ENCODE data around the gene SLC18A2. TPM values are rescaled to one million over a fixed set of nuclear protein-coding genes. Genes with fewer than 3 reads are reported as not detected.

SLC18A2 gene
- total RNA-seq, 2 donors from 2014 or later: 1.3 to 1.9 TPM

- H3K9me3 ChIP-seq: no peaks in the 10 kb centered on the region
- TF ChIP-seq POLR2AphosphoS5 (IDR thresholded peaks at IDR 0.05): peak; percentile 36
- TF ChIP-seq POLR2A (IDR thresholded peaks at IDR 0.05): no peak
- H3K4me1 ChIP-seq (replicated peaks): no peaks in the 10 kb centered on the region
- 58% methylated on average over 7 of the region's 7 CpGs for whole genome bisulfite sequencing
- no peak overlapping the region for H3K4me3 ChIP-seq
- H3K27me3 ChIP-seq (replicated peaks; ENCODE audit: insufficient read depth): no peaks in the 10 kb centered on the region
- H3K27ac ChIP-seq: no peak overlapping the region
- intact Hi-C loops (cut with DNase I): no loop called here
- H3K36me3 ChIP-seq: no peaks in the 10 kb centered on the region
- peak; percentile 15 for DNase-seq (ENCODE audit: low spot score)
These were observed 23.9 kb downstream of the SLC18A2 start for GRCh38 chr10:117264782-117265181.

GRCh38 chr10:117266400-117266799 is 25.5 kb downstream of the SLC18A2 start:
- no peak overlapping the region for H3K27ac ChIP-seq

DNA sequence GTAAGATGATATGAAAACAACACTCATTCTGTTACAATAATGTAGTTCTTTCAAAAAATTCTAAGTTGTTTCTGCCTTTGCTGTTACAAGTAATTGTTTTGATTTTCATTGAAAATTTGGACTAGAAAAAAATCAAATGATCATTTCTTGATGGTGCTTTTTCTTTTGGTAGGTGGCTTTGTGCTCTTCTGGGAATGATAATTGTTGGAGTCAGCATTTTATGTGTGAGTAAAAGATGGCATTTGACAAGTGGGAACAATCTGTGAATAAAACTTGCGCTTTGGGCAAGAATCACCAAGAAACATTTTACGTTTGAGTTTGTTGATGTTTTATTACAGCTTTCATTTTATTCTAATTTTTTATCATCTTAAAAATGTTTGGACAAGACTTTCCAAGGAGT is 25.9 kb downstream of the SLC18A2 start:
- Histone ChIP-seq H3K9me3 (no peaks in the 10 kb centered on the region), H3K27me3 (replicated peaks; ENCODE audit: insufficient read depth) (no peaks in the 10 kb centered on the region), H3K4me3 (no peak overlapping the region), H3K27ac (no peak overlapping the region), H3K4me1 (replicated peaks) (no peaks in the 10 kb centered on the region), H3K36me3 (no peaks in the 10 kb centered on the region)
- DNase-seq (ENCODE audit: low spot score): no peak
- TF ChIP-seq POLR2A (IDR thresholded peaks at IDR 0.05): no peak
- TF ChIP-seq, protein P1, sequence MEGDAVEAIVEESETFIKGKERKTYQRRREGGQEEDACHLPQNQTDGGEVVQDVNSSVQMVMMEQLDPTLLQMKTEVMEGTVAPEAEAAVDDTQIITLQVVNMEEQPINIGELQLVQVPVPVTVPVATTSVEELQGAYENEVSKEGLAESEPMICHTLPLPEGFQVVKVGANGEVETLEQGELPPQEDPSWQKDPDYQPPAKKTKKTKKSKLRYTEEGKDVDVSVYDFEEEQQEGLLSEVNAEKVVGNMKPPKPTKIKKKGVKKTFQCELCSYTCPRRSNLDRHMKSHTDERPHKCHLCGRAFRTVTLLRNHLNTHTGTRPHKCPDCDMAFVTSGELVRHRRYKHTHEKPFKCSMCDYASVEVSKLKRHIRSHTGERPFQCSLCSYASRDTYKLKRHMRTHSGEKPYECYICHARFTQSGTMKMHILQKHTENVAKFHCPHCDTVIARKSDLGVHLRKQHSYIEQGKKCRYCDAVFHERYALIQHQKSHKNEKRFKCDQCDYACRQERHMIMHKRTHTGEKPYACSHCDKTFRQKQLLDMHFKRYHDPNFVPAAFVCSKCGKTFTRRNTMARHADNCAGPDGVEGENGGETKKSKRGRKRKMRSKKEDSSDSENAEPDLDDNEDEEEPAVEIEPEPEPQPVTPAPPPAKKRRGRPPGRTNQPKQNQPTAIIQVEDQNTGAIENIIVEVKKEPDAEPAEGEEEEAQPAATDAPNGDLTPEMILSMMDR (IDR thresholded peaks at IDR 0.05): no peak
- no peak for TF ChIP-seq POLR2AphosphoS5 (IDR thresholded peaks at IDR 0.05)
- WGBS: 78% methylated on average over 2 of the region's 2 CpGs
- intact Hi-C loops (cut with DNase I): no loop called here

More at GRCh38 chr10:117266400-117266799, 25.5 kb downstream of the SLC18A2 start:
- WGBS: 87% methylated on average over 9 of the region's 9 CpGs
- no peaks in the 10 kb centered on the region for H3K27me3 ChIP-seq (replicated peaks; ENCODE audit: insufficient read depth)
- H3K36me3 ChIP-seq: no peaks in the 10 kb centered on the region
- no peak overlapping the region for H3K4me3 ChIP-seq
- no peaks in the 10 kb centered on the region for H3K9me3 ChIP-seq
- TF ChIP-seq, protein P1 (IDR thresholded peaks at IDR 0.05): no peak
- TF ChIP-seq POLR2A (IDR thresholded peaks at IDR 0.05): no peak
- no peak for DNase-seq (ENCODE audit: low spot score)
- H3K4me1 ChIP-seq (replicated peaks): no peaks in the 10 kb centered on the region
- intact Hi-C loops (cut with DNase I): no loop called here

DNA sequence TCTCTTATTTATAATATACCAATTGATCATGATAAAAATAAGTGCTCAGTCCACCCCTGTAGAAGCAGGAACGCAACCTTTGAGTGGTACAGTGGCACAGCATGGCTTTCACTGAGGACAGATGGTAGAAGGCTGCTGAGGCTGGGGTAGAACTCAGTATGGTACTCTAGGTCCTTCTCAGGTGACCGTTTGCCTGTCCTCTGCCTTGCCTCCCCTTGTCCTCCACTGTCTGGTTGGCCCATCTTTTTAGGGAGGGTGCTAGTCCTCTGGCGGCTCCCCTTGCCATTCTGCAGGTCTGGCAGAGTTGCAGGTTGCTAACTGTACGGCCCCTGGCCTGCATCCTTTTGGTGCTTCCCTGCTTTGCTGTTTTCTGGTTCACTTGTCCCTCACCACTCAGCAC is 27.3 kb downstream of the SLC18A2 start:
- Histone ChIP-seq H3K36me3 (no peaks in the 10 kb centered on the region), H3K9me3 (no peaks in the 10 kb centered on the region), H3K27me3 (replicated peaks; ENCODE audit: insufficient read depth) (no peaks in the 10 kb centered on the region), H3K27ac (no peak overlapping the region), H3K4me3 (no peak overlapping the region), H3K4me1 (replicated peaks) (no peaks in the 10 kb centered on the region)
- WGBS: 94% methylated on average over 4 of the region's 4 CpGs
- no peak for TF ChIP-seq POLR2A (IDR thresholded peaks at IDR 0.05)
- TF ChIP-seq POLR2AphosphoS5 (IDR thresholded peaks at IDR 0.05): no peak
- TF ChIP-seq, protein P1 (IDR thresholded peaks at IDR 0.05): no peak
- intact Hi-C loops (cut with DNase I): no loop called here
- no peak for DNase-seq (ENCODE audit: low spot score)

GRCh38 chr10:117268907-117269306 is 28.0 kb downstream of the SLC18A2 start:
- no peak for DNase-seq (ENCODE audit: low spot score)
- no peaks in the 10 kb centered on the region for H3K4me1 ChIP-seq (replicated peaks)
- H3K9me3 ChIP-seq: no peaks in the 10 kb centered on the region
- H3K4me3 ChIP-seq: no peak overlapping the region
- TF ChIP-seq POLR2AphosphoS5 (IDR thresholded peaks at IDR 0.05) (no peak), POLR2A (IDR thresholded peaks at IDR 0.05) (no peak)
- TF ChIP-seq, protein P1 (IDR thresholded peaks at IDR 0.05): no peak
- intact Hi-C loops (cut with DNase I): no loop called here
- H3K27ac ChIP-seq: no peak overlapping the region
- H3K36me3 ChIP-seq: no peaks in the 10 kb centered on the region
- H3K27me3 ChIP-seq (replicated peaks; ENCODE audit: insufficient read depth): no peaks in the 10 kb centered on the region
- WGBS: 97% methylated on average over 2 of the region's 2 CpGs

Measured in prostate gland (tissue), 2 donors.